Endodermal cell (in vitro differentiated cells): ENCODE data around the gene PFDN6. TPM values are rescaled to one million over a fixed set of nuclear protein-coding genes. Genes with fewer than 3 reads are reported as not detected.

Experiments
- DNase-seq: peaks from one replicate; pipeline ENCODE4 v3.0.0-alpha.2; 2017
- H3K27ac ChIP-seq: 2 replicates; pipeline ENCODE4 v1.5.1; 2013; ENCODE audit warnings: mild to moderate bottlenecking, low read depth, low read length, moderate library complexity
- H3K27me3 ChIP-seq: 2 replicates; pipeline ENCODE4 v1.6.1; 2013; ENCODE audit warnings: mild to moderate bottlenecking, low read length, moderate library complexity; ENCODE audit not compliant: insufficient read depth, control insufficient read depth, poor library complexity, severe bottlenecking
- H3K36me3 ChIP-seq: 2 replicates; pipeline ENCODE4 v1.7.0; 2013; ENCODE audit warnings: mild to moderate bottlenecking, low read length, moderate library complexity; ENCODE audit not compliant: control insufficient read depth, insufficient read depth
- H3K4me1 ChIP-seq: one replicate; pipeline ENCODE4 v1.7.0; 2013; ENCODE audit warnings: low read length; ENCODE audit not compliant: control insufficient read depth, insufficient read depth
- H3K4me3 ChIP-seq: 2 replicates; pipeline ENCODE4 v1.5.1; 2013; ENCODE audit warnings: mild to moderate bottlenecking, low read length, moderate library complexity
- H3K9ac ChIP-seq: 2 replicates; pipeline ENCODE4 v1.6.1; 2013; ENCODE audit warnings: mild to moderate bottlenecking, low read length, moderate library complexity; ENCODE audit not compliant: poor library complexity, severe bottlenecking; ENCODE audit errors: extremely low read depth
- H3K9me3 ChIP-seq: 2 replicates; pipeline ENCODE4 v1.6.1; 2013; ENCODE audit warnings: mild to moderate bottlenecking, low read length, moderate library complexity; ENCODE audit not compliant: control insufficient read depth
- H3K27ac Mint-ChIP-seq: 2 replicates; pipeline ENCODE4 v1.8.0; 2020; ENCODE audit warnings: mixed read lengths
- H3K27me3 Mint-ChIP-seq: 2 replicates; pipeline ENCODE4 v1.8.0; 2021; ENCODE audit warnings: mild to moderate bottlenecking, mixed read lengths; ENCODE audit not compliant: insufficient read depth
- H3K36me3 Mint-ChIP-seq: 2 replicates; pipeline ENCODE4 v1.8.0; 2020; ENCODE audit warnings: low read depth, mixed read lengths
- H3K4me1 Mint-ChIP-seq: 2 replicates; pipeline ENCODE4 v1.8.0; 2020; ENCODE audit warnings: mixed read lengths
- H3K4me3 Mint-ChIP-seq: 2 replicates; pipeline ENCODE4 v1.8.0; 2020; ENCODE audit warnings: mild to moderate bottlenecking, moderate library complexity, mixed read lengths
- H3K9me3 Mint-ChIP-seq: 2 replicates; pipeline ENCODE4 v1.8.0; 2020; ENCODE audit warnings: mild to moderate bottlenecking, mixed read lengths
- WGBS, 2 experiments: methylation state at CpG; one replicate each; pipeline versions ENCODE4 v1.1.5 to v1.1.7; 2013; ENCODE audit warnings: missing lambda C conversion rate in 2 of 2, mixed read lengths in 1 of 2; ENCODE audit not compliant: insufficient coverage in 1 of 2, insufficient read length in 1 of 2; 5-methylcytosine and 5-hydroxymethylcytosine counted together
- microRNA-seq: library from miRNA; unstranded; fragments of <30 nt; microRNA quantifications from one replicate; pipeline ENCODE4 v1.2.0, GENCODE V29; 2020; ENCODE audit warnings: borderline microRNAs expressed
- total RNA-seq, 2 donors: library from RNA; stranded (reverse); fragmentation: NEBNext Ultra II Directional in 1 of 2; extraction: Animal tissue kit (Norgen Biotek cat#: 25700) in 1 of 2; gene quantifications; 2 replicates in 1 of 2; 3 replicates in 1 of 2; pipeline ENCODE4 v1.2.1, GENCODE V29; 2021
- TF ChIP-seq, protein P1 (sequence below): fragments of 200-600 bp; sonication (generic); conservative IDR thresholded peaks from 2 replicates; pipeline ENCODE4 v1.5.0; 2021; ENCODE audit warnings: antibody characterized with exemption, mild to moderate bottlenecking

The PFDN6 gene
- total RNA-seq, 2 donors from 2014 or later = 69.9 to 86.4 TPM

DNA sequence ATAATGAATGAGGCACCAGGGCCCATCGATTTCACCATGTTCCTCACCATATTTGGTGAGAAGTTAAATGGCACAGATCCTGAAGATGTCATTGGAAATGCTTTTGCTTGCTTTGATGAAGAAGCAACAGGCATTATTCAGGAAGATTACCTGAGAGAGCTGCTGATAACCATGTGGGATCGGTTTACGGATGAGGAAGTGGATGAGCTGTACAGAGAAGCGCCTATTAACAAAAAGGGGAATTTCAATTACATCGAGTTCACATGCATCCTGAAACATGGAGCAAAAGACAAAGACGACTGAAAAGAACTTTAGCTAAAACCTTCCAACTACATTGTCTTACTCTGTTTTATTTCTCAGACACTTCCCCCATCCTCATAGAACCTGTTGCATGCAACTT, 49.8 kb downstream of the PFDN6 start:
- H3K9ac ChIP-seq = no peak overlapping the region
- Mint-ChIP-seq H3K36me3 (no peaks in the 10 kb centered on the region), H3K4me3 (no peak overlapping the region), H3K27me3 (peaks cover 4% of the 10 kb centered on the region), H3K27ac (no peak overlapping the region), H3K9me3 (no peaks in the 10 kb centered on the region), H3K4me1 (no peaks in the 10 kb centered on the region)
- no peaks in the 10 kb centered on the region for H3K36me3 ChIP-seq
- TF ChIP-seq, protein P1, sequence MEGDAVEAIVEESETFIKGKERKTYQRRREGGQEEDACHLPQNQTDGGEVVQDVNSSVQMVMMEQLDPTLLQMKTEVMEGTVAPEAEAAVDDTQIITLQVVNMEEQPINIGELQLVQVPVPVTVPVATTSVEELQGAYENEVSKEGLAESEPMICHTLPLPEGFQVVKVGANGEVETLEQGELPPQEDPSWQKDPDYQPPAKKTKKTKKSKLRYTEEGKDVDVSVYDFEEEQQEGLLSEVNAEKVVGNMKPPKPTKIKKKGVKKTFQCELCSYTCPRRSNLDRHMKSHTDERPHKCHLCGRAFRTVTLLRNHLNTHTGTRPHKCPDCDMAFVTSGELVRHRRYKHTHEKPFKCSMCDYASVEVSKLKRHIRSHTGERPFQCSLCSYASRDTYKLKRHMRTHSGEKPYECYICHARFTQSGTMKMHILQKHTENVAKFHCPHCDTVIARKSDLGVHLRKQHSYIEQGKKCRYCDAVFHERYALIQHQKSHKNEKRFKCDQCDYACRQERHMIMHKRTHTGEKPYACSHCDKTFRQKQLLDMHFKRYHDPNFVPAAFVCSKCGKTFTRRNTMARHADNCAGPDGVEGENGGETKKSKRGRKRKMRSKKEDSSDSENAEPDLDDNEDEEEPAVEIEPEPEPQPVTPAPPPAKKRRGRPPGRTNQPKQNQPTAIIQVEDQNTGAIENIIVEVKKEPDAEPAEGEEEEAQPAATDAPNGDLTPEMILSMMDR = no peak
- no peak for DNase-seq
- no peaks in the 10 kb centered on the region for H3K27me3 ChIP-seq
- no peaks in the 10 kb centered on the region for H3K4me1 ChIP-seq
- H3K27ac ChIP-seq = no peak overlapping the region
- H3K4me3 ChIP-seq = no peak overlapping the region
- 89 to 96% methylated on average over 6 of the region's 6 CpGs for WGBS, 2 experiments
- H3K9me3 ChIP-seq = no peaks in the 10 kb centered on the region

Small RNAs within 50 kb of the gene (microRNA-seq; reads per million reads assigned to microRNA genes)
- gene MIR6834 (not detected), gene MIR6873 (not detected)

Other genes with a start within 250 kb of the PFDN6 start
- gene HLA-DPA1, start 216.0 kb upstream of the PFDN6 start, total RNA-seq = 1 to 10 TPM; 1.7 to 1.9 TPM
- 10 to 100 TPM; 13.5 to 20.6 TPM for gene HLA-DPB1, start 213.6 kb upstream of the PFDN6 start, total RNA-seq
- 1 to 10 TPM; 1.3 to 2.8 TPM for gene COL11A2, start 97.1 kb upstream of the PFDN6 start, total RNA-seq
- 10 to 100 TPM; 24.8 to 27.2 TPM for gene RXRB, start 88.9 kb upstream of the PFDN6 start, total RNA-seq
- gene SLC39A7, start 88.7 kb upstream of the PFDN6 start, total RNA-seq = 100 to 1,000 TPM; 123 to 163 TPM
- 1 to 10 TPM; 5.7 to 6.8 TPM for gene HSD17B8, start 84.9 kb upstream of the PFDN6 start, total RNA-seq
- 10 to 100 TPM; 31.0 to 31.8 TPM for gene RING1, start 81.1 kb upstream of the PFDN6 start, total RNA-seq
- gene VPS52, start 17.7 kb upstream of the PFDN6 start, total RNA-seq = 10 to 100 TPM; 51.4 to 63.9 TPM
- 1,000 to 10,000 TPM; 2,541 to 3,009 TPM for gene RPS18, start 17.5 kb upstream of the PFDN6 start, total RNA-seq
- gene B3GALT4, start 12.5 kb upstream of the PFDN6 start, total RNA-seq = 1 to 10 TPM; 3.9 to 5.5 TPM
- 10 to 100 TPM; 42.9 to 62.5 TPM for gene WDR46, start 362 bp upstream of the PFDN6 start, total RNA-seq
- 10 to 100 TPM; 85.6 to 98.0 TPM for gene RGL2, start 9.3 kb downstream of the PFDN6 start, total RNA-seq
- 10 to 100 TPM in 1 of 2 donors, 1 to 10 TPM in 1; 7.0 to 11.1 TPM for gene TAPBP, start 24.5 kb downstream of the PFDN6 start, total RNA-seq
- gene ZBTB22, start 28.1 kb downstream of the PFDN6 start, total RNA-seq = 10 to 100 TPM; 15.2 to 19.8 TPM
- gene DAXX, start 33.4 kb downstream of the PFDN6 start, total RNA-seq = 10 to 100 TPM; 51.2 to 52.6 TPM
- gene KIFC1, start 102.2 kb downstream of the PFDN6 start, total RNA-seq = 10 to 100 TPM; 56.6 to 94.3 TPM
- gene PHF1, start 121.4 kb downstream of the PFDN6 start, total RNA-seq = 10 to 100 TPM; 71.4 to 75.7 TPM
- gene CUTA, start 128.5 kb downstream of the PFDN6 start, total RNA-seq = 100 to 1,000 TPM; 198 to 219 TPM
- 10 to 100 TPM; 90.2 to 94.2 TPM for gene SYNGAP1, start 130.5 kb downstream of the PFDN6 start, total RNA-seq
- 10 to 100 TPM; 18.0 to 20.6 TPM for gene ZBTB9, start 165.0 kb downstream of the PFDN6 start, total RNA-seq